Thoracic aorta (tissue), 2 donors: ENCODE data around the gene TIAM2. TPM values are rescaled to one million over a fixed set of nuclear protein-coding genes. Genes with fewer than 3 reads are reported as not detected.

Experiments
- ATAC-seq: fragments of 150-250 bp; one replicate; pipeline ENCODE4 v1.8.0; 2017; ENCODE audit warnings: low read depth; ENCODE audit not compliant: insufficient number of reproducible peaks, low FRiP score
- DNase-seq: peaks from one replicate; pipeline ENCODE4 v3.0.0-alpha.2; 2020; ENCODE audit warnings: low spot score
- H3K27ac ChIP-seq, 2 donors: fragments of 200-600 bp; sonication (generic); 1 replicate in 1 of 2; 2 replicates in 1 of 2; pipeline ENCODE4 v1.5.1; 2016; ENCODE audit warnings: mild to moderate bottlenecking in 2 of 2, moderate library complexity in 2 of 2
- H3K27me3 ChIP-seq: fragments of 200-600 bp; sonication (generic); replicated peaks from 2 replicates; pipeline ENCODE4 v1.6.0; 2016; ENCODE audit warnings: mild to moderate bottlenecking; ENCODE audit not compliant: insufficient read depth
- H3K36me3 ChIP-seq: fragments of 200-600 bp; sonication (generic); one replicate; pipeline ENCODE4 v1.5.1; 2016
- H3K4me1 ChIP-seq, 2 donors: fragments of 200-600 bp; sonication (generic); 1 replicate in 1 of 2; 2 replicates in 1 of 2; pipeline versions ENCODE4 v1.5.1 to v1.6.0; 2016; ENCODE audit warnings: low read depth in 2 of 2, mild to moderate bottlenecking in 1 of 2; ENCODE audit not compliant: control insufficient read depth in 1 of 2
- H3K4me3 ChIP-seq: fragments of 200-600 bp; sonication (generic); 2 replicates; pipeline ENCODE4 v1.5.1; 2016; ENCODE audit warnings: mild to moderate bottlenecking
- H3K9me3 ChIP-seq: fragments of 200-600 bp; sonication (generic); 2 replicates; pipeline ENCODE4 v1.5.1; 2016
- CTCF ChIP-seq: fragments of 200-600 bp; sonication (generic); IDR thresholded peaks from one replicate; pipeline ENCODE4 v1.5.1; 2019; ENCODE audit warnings: antibody characterized with exemption
- total RNA-seq, 2 donors: library from RNA; depleted of rRNA; stranded (reverse); fragments of >200 nt; gene quantifications; one replicate each; pipeline versions ENCODE4 v1.1.0 to v1.2.3, GENCODE V29; 2016

Gene TIAM2
- total RNA-seq, 2 donors from 2014 or later, result 17.8 to 22.1 TPM

DNA sequence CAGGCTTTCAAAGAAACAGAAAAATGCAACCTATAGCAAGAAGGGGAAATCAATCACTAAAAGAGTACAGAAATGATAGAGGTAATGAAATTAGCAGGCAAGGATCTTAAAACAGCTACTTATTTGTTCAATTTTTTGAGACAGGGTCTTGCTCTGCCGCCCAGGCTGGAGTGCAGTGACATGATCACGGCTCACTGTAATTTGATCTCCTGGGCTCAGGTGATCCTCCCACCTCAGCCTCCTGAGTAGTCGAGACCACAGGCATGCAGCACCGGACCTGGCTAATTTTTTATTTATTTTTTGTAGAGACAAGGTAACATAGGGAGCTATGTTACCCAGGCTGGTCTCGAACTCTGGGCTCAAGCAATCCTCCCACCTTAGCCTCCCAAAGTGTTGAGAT lies 297.6 kb downstream of the TIAM2 start:
- no peak for TF ChIP-seq CTCF
- H3K4me3 ChIP-seq, result no peak overlapping the region
- H3K4me1 ChIP-seq, result no peaks in the 10 kb centered on the region
- H3K36me3 ChIP-seq, result peaks cover 7% of the 10 kb centered on the region
- H3K27ac ChIP-seq, result no peak overlapping the region
- H3K9me3 ChIP-seq, result no peaks in the 10 kb centered on the region
- DNase-seq, result no peak
- H3K27me3 ChIP-seq, result no peaks in the 10 kb centered on the region
- ATAC-seq, result no peak

- Histone ChIP-seq H3K27ac (no peak overlapping the region), H3K4me3 (no peak overlapping the region), H3K36me3 (peaks cover 3% of the 10 kb centered on the region), H3K27me3 (no peaks in the 10 kb centered on the region), H3K9me3 (no peaks in the 10 kb centered on the region), H3K4me1 (no peaks in the 10 kb centered on the region)
- no peak for DNase-seq
- no peak for TF ChIP-seq CTCF
- ATAC-seq, result no peak
Measured at GRCh38 chr6:155297669-155298068, 302.6 kb downstream of the TIAM2 start.

- no peak for TF ChIP-seq CTCF
- Histone ChIP-seq H3K27ac (no peak overlapping the region), H3K9me3 (no peaks in the 10 kb centered on the region), H3K36me3 (no peaks in the 10 kb centered on the region), H3K4me3 (no peak overlapping the region), H3K4me1 (no peaks in the 10 kb centered on the region), H3K27me3 (no peaks in the 10 kb centered on the region)
- no peak for ATAC-seq
- no peak for DNase-seq
Measured at GRCh38 chr6:155301867-155302266, 306.8 kb downstream of the TIAM2 start.

- Histone ChIP-seq H3K4me3 (no peak overlapping the region), H3K9me3 (no peaks in the 10 kb centered on the region), H3K27ac (no peak overlapping the region), H3K4me1 (no peaks in the 10 kb centered on the region), H3K27me3 (no peaks in the 10 kb centered on the region), H3K36me3 (no peaks in the 10 kb centered on the region)
- TF ChIP-seq CTCF, result no peak
- ATAC-seq, result no peak
- DNase-seq, result no peak
Measured at GRCh38 chr6:155303361-155303870, 308.3 kb downstream of the TIAM2 start.

- DNase-seq (no peak), ATAC-seq (no peak)
- H3K27me3 ChIP-seq, result no peaks in the 10 kb centered on the region
- no peak for TF ChIP-seq CTCF
- no peak overlapping the region for H3K4me3 ChIP-seq
- no peaks in the 10 kb centered on the region for H3K9me3 ChIP-seq
- peaks cover 3% of the 10 kb centered on the region for H3K36me3 ChIP-seq
- H3K27ac ChIP-seq, result no peak overlapping the region
- peaks cover 0 to 4% of the 10 kb centered on the region in 2 donors for H3K4me1 ChIP-seq
Measured at GRCh38 chr6:155306958-155307357, 311.8 kb downstream of the TIAM2 start.
